Endodermal cell (in vitro differentiated cells): ENCODE measurements around the gene ADGRD1. TPM values are rescaled to one million over a fixed set of nuclear protein-coding genes. Genes with fewer than 3 reads are reported as not detected.

Source experiments
- DNase-seq: peaks from one replicate; pipeline ENCODE4 v3.0.0-alpha.2; 2017
- H3K27ac ChIP-seq: 2 replicates; pipeline ENCODE4 v1.5.1; 2013; ENCODE audit warnings: mild to moderate bottlenecking, low read depth, low read length, moderate library complexity
- H3K27me3 ChIP-seq: 2 replicates; pipeline ENCODE4 v1.6.1; 2013; ENCODE audit warnings: mild to moderate bottlenecking, low read length, moderate library complexity; ENCODE audit not compliant: insufficient read depth, control insufficient read depth, poor library complexity, severe bottlenecking
- H3K36me3 ChIP-seq: 2 replicates; pipeline ENCODE4 v1.7.0; 2013; ENCODE audit warnings: mild to moderate bottlenecking, low read length, moderate library complexity; ENCODE audit not compliant: control insufficient read depth, insufficient read depth
- H3K4me1 ChIP-seq: one replicate; pipeline ENCODE4 v1.7.0; 2013; ENCODE audit warnings: low read length; ENCODE audit not compliant: control insufficient read depth, insufficient read depth
- H3K4me3 ChIP-seq: 2 replicates; pipeline ENCODE4 v1.5.1; 2013; ENCODE audit warnings: mild to moderate bottlenecking, low read length, moderate library complexity
- H3K9ac ChIP-seq: 2 replicates; pipeline ENCODE4 v1.6.1; 2013; ENCODE audit warnings: mild to moderate bottlenecking, low read length, moderate library complexity; ENCODE audit not compliant: poor library complexity, severe bottlenecking; ENCODE audit errors: extremely low read depth
- H3K9me3 ChIP-seq: 2 replicates; pipeline ENCODE4 v1.6.1; 2013; ENCODE audit warnings: mild to moderate bottlenecking, low read length, moderate library complexity; ENCODE audit not compliant: control insufficient read depth
- H3K27ac Mint-ChIP-seq: 2 replicates; pipeline ENCODE4 v1.8.0; 2020; ENCODE audit warnings: mixed read lengths
- H3K27me3 Mint-ChIP-seq: 2 replicates; pipeline ENCODE4 v1.8.0; 2021; ENCODE audit warnings: mild to moderate bottlenecking, mixed read lengths; ENCODE audit not compliant: insufficient read depth
- H3K36me3 Mint-ChIP-seq: 2 replicates; pipeline ENCODE4 v1.8.0; 2020; ENCODE audit warnings: low read depth, mixed read lengths
- H3K4me1 Mint-ChIP-seq: 2 replicates; pipeline ENCODE4 v1.8.0; 2020; ENCODE audit warnings: mixed read lengths
- H3K4me3 Mint-ChIP-seq: 2 replicates; pipeline ENCODE4 v1.8.0; 2020; ENCODE audit warnings: mild to moderate bottlenecking, moderate library complexity, mixed read lengths
- H3K9me3 Mint-ChIP-seq: 2 replicates; pipeline ENCODE4 v1.8.0; 2020; ENCODE audit warnings: mild to moderate bottlenecking, mixed read lengths
- WGBS, 2 experiments: methylation state at CpG; one replicate each; pipeline versions ENCODE4 v1.1.5 to v1.1.7; 2013; ENCODE audit warnings: missing lambda C conversion rate in 2 of 2, mixed read lengths in 1 of 2; ENCODE audit not compliant: insufficient coverage in 1 of 2, insufficient read length in 1 of 2; 5-methylcytosine and 5-hydroxymethylcytosine counted together
- total RNA-seq, 2 donors: library from RNA; stranded (reverse); fragmentation: NEBNext Ultra II Directional in 1 of 2; extraction: Animal tissue kit (Norgen Biotek cat#: 25700) in 1 of 2; gene quantifications; 2 replicates in 1 of 2; 3 replicates in 1 of 2; pipeline ENCODE4 v1.2.1, GENCODE V29; 2021
- TF ChIP-seq, protein P1 (sequence below): fragments of 200-600 bp; sonication (generic); conservative IDR thresholded peaks from 2 replicates; pipeline ENCODE4 v1.5.0; 2021; ENCODE audit warnings: antibody characterized with exemption, mild to moderate bottlenecking

The ADGRD1 gene
- total RNA-seq, 2 donors from 2014 or later = 1.3 to 2.9 TPM

DNA sequence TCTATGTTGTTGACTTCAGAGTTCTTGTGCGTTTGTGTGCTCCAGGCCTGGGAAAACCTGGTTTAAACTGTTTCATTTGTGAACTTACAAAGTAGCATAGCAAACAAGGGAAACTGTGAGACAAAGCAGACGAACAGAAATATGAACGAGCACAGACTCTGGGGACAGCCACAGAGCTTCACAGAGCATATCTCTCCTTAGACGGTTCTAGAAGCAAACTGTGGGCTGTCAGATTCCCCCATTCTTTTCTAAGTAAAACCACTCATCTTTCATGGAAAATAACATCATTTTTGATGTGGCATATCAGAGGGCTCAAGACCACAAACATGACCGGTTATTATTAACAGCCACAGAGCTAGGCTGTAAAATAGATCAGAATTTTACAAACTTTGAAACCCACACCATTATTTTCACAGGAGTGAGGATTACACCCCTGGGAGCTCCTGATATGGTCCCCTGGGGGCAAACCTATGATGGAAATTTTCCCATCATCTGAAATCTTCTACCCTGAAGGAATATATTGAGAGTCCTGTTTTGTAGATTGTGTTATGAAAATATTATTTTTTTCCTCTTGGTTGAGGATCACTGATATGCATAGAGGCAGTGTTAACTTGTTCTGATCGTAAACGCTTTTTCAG lies 102.0 kb downstream of the ADGRD1 start:
- TF ChIP-seq, protein P1, sequence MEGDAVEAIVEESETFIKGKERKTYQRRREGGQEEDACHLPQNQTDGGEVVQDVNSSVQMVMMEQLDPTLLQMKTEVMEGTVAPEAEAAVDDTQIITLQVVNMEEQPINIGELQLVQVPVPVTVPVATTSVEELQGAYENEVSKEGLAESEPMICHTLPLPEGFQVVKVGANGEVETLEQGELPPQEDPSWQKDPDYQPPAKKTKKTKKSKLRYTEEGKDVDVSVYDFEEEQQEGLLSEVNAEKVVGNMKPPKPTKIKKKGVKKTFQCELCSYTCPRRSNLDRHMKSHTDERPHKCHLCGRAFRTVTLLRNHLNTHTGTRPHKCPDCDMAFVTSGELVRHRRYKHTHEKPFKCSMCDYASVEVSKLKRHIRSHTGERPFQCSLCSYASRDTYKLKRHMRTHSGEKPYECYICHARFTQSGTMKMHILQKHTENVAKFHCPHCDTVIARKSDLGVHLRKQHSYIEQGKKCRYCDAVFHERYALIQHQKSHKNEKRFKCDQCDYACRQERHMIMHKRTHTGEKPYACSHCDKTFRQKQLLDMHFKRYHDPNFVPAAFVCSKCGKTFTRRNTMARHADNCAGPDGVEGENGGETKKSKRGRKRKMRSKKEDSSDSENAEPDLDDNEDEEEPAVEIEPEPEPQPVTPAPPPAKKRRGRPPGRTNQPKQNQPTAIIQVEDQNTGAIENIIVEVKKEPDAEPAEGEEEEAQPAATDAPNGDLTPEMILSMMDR = no peak
- Mint-ChIP-seq H3K27me3 (no peaks in the 10 kb centered on the region), H3K27ac (no peak overlapping the region), H3K4me1 (peaks cover 6% of the 10 kb centered on the region), H3K4me3 (no peak overlapping the region), H3K9me3 (no peaks in the 10 kb centered on the region), H3K36me3 (no peaks in the 10 kb centered on the region)
- Histone ChIP-seq H3K36me3 (no peaks in the 10 kb centered on the region), H3K4me1 (no peaks in the 10 kb centered on the region), H3K4me3 (no peak overlapping the region), H3K27me3 (no peaks in the 10 kb centered on the region), H3K27ac (no peak overlapping the region), H3K9ac (no peak overlapping the region), H3K9me3 (no peaks in the 10 kb centered on the region)
- DNase-seq = peak; percentile 24
- WGBS, 2 experiments = 92% methylated on average over 6 to 7 of the region's 7 CpGs

- Histone ChIP-seq H3K4me1 (no peaks in the 10 kb centered on the region), H3K36me3 (no peaks in the 10 kb centered on the region), H3K4me3 (no peak overlapping the region), H3K27me3 (no peaks in the 10 kb centered on the region), H3K9ac (no peak overlapping the region), H3K9me3 (no peaks in the 10 kb centered on the region), H3K27ac (no peak overlapping the region)
- DNase-seq = peak; percentile 17
- Mint-ChIP-seq H3K27ac (no peak overlapping the region), H3K4me3 (no peak overlapping the region), H3K27me3 (no peaks in the 10 kb centered on the region), H3K4me1 (peaks cover 6% of the 10 kb centered on the region), H3K36me3 (no peaks in the 10 kb centered on the region), H3K9me3 (no peaks in the 10 kb centered on the region)
- TF ChIP-seq, protein P1 = no peak
- WGBS, 2 experiments = 93% methylated on average over 9 to 10 of the region's 10 CpGs
Measured at GRCh38 chr12:131056626-131057025, 102.9 kb downstream of the ADGRD1 start.

DNA sequence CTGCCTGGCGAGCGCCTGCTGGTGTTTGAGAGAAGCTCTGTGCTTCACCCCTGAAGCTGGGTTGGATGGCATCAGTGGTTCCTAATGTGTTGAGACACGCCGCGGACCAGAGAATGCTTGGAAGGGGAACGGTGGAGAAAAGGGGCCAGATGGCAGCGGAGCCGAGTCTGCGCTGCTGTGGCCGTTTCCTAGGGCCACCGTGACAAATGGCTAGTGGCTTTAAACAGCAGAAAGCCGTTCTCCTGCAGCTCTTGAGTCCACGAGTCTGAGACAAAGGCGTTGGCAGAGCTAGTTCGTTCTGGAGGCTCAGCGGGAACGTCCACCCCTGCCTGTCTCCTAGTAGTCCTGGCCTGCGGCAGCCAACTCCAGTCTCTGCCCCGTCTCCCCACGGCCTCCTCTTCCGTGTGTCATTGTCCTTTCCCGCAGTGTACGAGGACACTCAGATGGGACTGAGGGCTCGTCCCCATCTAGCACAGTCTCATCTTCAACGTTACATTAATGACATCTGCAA lies 103.6 kb downstream of the ADGRD1 start:
- TF ChIP-seq, protein P1 = no peak
- no peak overlapping the region for H3K27ac ChIP-seq
- Mint-ChIP-seq H3K36me3 (no peaks in the 10 kb centered on the region), H3K4me3 (no peak overlapping the region), H3K27me3 (no peaks in the 10 kb centered on the region), H3K4me1 (peaks cover 6% of the 10 kb centered on the region), H3K27ac (no peak overlapping the region), H3K9me3 (no peaks in the 10 kb centered on the region)
- peak; percentile 30 for DNase-seq
- no peaks in the 10 kb centered on the region for H3K27me3 ChIP-seq
- H3K9me3 ChIP-seq = no peaks in the 10 kb centered on the region
- no peaks in the 10 kb centered on the region for H3K36me3 ChIP-seq
- no peak overlapping the region for H3K9ac ChIP-seq
- H3K4me3 ChIP-seq = no peak overlapping the region
- no peaks in the 10 kb centered on the region for H3K4me1 ChIP-seq
- 92 to 93% methylated on average over 20 to 25 of the region's 25 CpGs for WGBS, 2 experiments
